IPS-15b (cell line): ENCODE measurements around the gene ZMPSTE24.
"Not testable (repeated sequence)": the region's sequence is repeated elsewhere in the genome, so short reads cannot be mapped to it uniquely, and the experiment has no call there.

Source experiments
- H3K27me3 ChIP-seq: one replicate; pipeline ENCODE4 v1.6.1; 2013; ENCODE audit warnings: low read length; ENCODE audit not compliant: control insufficient read depth, insufficient read depth
- H3K36me3 ChIP-seq: one replicate; pipeline ENCODE4 v1.6.1; 2013; ENCODE audit warnings: low read length; ENCODE audit not compliant: control insufficient read depth, insufficient read depth
- H3K4me1 ChIP-seq: one replicate; pipeline ENCODE4 v1.6.1; 2013; ENCODE audit warnings: mild to moderate bottlenecking, low read length; ENCODE audit not compliant: control insufficient read depth, insufficient read depth
- H3K4me3 ChIP-seq: one replicate; pipeline ENCODE4 v1.5.1; 2013; ENCODE audit warnings: low read depth, low read length
- H3K9ac ChIP-seq: one replicate; pipeline ENCODE4 v1.6.1; 2013; ENCODE audit warnings: low read depth, mild to moderate bottlenecking, low read length
- H3K9me3 ChIP-seq: one replicate; pipeline ENCODE4 v1.6.1; 2013; ENCODE audit warnings: mild to moderate bottlenecking, low read length; ENCODE audit not compliant: control insufficient read depth, insufficient read depth

The ZMPSTE24 gene

DNA sequence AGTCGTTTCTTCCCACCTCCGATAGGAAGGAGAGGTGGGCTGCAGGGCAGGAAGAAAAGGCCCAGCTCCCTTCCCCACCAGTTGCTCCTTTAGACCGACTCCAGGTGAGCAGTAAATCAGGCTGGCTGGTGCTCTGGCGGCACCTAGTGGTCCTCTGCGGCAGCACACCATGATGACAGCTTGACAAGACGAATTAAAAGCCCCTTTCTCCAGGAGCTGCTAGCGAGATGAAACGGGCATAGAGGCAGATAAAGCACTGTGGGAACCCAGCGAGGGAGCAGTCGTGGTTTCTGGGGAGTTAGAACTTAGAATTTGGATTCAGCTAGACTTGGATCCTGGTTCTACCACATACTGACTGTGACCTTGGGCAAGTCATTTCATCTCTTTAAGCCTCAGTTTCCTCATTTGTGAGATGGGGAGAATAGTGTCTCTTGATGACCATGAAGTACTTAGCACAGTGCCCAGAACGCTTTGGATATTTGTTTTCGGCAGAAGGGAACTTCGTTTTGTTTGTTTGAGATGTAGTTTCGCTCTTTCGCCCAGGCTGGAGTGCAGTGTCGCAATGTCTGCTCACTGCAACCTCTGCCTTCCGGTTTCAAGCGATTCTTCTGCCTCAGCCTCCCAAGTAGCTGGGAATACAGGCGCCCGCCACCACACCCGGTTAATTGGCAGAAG, 80.8 kb downstream of the ZMPSTE24 start:
- Histone ChIP-seq H3K4me1 (no peaks in the 10 kb centered on the region), H3K9me3 (no peaks in the 10 kb centered on the region), H3K36me3 (no peaks in the 10 kb centered on the region), H3K4me3 (no peak overlapping the region), H3K9ac (no peak overlapping the region), H3K27me3 (peaks cover 9% of the 10 kb centered on the region)

DNA sequence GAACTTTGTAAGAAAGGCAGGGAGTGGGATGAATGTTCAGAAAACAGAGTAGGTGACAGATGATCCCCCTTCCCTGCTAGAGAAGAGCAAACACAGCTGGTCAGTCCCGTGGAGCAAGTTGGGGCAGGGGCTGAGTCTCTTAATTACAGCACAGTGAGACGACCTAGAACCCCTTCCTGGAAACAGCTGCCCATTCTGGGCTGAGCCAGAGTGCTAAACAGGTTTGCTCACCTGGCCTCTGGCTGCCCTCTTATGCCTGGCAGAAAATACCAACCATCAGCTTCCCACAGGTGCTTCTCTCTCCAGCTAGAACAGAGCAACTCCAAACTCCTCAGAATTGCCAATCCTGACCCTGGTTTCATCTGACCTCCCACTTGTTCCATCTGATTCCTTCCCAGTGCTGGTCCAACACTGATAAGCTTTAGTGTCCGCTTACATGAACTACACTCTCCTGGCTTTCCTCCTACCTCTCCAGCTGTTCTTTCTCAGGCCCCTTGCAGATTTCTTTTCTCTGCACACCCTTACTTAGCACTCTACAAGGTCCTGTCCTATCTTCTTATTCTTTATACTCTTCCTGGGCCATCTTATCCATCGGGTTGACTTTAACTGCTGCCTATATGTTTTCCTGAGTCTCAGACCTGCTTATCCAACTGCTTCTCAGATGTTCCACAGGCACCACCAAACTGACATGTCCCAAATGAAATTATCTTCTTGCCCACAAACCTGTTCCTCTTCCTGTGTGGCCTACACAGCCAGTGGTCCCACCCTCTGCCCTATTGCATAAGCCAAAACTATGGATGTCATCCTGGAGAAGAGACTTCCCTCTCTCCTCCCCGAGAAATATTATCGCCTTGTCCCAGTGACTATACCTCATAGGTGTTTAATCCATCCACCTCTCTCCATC, 81.6 kb downstream of the ZMPSTE24 start:
- Histone ChIP-seq H3K27me3 (peaks cover 9% of the 10 kb centered on the region), H3K9me3 (no peaks in the 10 kb centered on the region), H3K4me3 (no peak overlapping the region), H3K9ac (no peak overlapping the region), H3K4me1 (no peaks in the 10 kb centered on the region), H3K36me3 (no peaks in the 10 kb centered on the region)

DNA sequence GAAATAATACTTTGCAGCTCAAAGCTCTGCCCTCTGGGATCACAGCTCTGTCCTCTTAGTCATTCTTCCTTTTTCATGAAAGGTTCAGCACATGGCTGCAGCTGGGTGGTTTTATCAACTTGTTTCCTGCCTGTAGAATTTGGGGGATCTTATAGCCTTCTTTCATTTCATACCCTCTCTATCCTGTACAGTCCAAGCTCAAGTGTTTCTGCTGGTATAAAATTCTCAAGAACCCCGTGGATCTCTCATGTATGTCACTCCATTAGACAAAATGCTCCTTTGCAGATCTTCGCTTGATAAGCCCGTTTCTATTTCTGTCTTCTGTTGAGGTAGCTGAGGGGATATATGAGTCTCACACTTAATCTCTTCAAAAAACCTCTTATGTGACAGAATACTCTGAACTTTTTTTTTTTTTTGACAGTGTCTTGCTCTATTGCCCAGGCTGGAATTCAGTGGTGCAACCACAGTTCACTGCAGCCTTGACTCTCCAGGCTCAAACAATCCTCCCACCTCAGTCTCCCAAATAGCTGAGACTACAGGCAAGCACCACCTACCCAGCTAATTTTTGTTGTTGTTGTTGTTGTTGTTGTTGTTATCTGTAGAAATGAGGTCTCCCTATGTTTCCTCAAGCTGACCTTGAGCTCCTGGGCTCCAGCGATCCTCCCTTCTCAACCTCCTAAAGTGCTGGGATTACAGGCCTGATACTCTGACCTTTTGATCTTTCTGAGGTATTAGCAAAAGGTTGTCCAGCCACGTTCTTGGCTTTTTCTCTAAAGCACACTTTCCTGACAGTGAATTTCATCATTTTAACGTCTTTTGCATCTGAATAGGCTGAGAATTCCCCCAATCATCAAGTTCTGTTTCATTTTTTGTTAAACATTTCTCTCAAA, 83.7 kb downstream of the ZMPSTE24 start:
- Histone ChIP-seq H3K4me3 (no peak overlapping the region), H3K27me3 (peaks cover 9% of the 10 kb centered on the region), H3K9ac (no peak overlapping the region)

DNA sequence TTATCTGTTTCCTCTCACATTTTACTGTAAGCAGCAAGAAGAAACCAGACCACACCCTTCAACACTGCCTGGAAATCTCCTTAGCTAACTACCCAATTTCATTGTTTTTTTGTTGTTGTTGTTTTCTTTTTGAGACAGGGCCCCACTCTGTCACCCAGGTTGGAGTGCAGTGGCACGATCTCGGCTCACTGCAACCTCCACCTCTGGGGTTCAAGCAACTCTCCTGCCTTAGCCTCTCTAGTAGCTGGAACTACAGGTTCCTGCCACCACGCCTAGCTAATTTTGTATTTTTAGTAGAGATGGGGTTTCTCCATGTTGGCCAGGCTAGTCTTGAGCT, 84.3 kb downstream of the ZMPSTE24 start:
- not testable (repeated sequence) for H3K27me3 ChIP-seq, H3K4me1 ChIP-seq, H3K36me3 ChIP-seq, H3K9me3 ChIP-seq, H3K4me3 ChIP-seq, H3K9ac ChIP-seq

More for the DNA sequence above, 83.7 kb downstream of the ZMPSTE24 start:
- Histone ChIP-seq H3K9me3 (no peaks in the 10 kb centered on the region), H3K4me1 (no peaks in the 10 kb centered on the region), H3K36me3 (no peaks in the 10 kb centered on the region)
